ENCODE data around the gene NXN.
"Not testable (repeated sequence)": the region's sequence is repeated elsewhere in the genome, so short reads cannot be mapped to it uniquely, and the experiment has no call there.

NXN gene

DNA sequence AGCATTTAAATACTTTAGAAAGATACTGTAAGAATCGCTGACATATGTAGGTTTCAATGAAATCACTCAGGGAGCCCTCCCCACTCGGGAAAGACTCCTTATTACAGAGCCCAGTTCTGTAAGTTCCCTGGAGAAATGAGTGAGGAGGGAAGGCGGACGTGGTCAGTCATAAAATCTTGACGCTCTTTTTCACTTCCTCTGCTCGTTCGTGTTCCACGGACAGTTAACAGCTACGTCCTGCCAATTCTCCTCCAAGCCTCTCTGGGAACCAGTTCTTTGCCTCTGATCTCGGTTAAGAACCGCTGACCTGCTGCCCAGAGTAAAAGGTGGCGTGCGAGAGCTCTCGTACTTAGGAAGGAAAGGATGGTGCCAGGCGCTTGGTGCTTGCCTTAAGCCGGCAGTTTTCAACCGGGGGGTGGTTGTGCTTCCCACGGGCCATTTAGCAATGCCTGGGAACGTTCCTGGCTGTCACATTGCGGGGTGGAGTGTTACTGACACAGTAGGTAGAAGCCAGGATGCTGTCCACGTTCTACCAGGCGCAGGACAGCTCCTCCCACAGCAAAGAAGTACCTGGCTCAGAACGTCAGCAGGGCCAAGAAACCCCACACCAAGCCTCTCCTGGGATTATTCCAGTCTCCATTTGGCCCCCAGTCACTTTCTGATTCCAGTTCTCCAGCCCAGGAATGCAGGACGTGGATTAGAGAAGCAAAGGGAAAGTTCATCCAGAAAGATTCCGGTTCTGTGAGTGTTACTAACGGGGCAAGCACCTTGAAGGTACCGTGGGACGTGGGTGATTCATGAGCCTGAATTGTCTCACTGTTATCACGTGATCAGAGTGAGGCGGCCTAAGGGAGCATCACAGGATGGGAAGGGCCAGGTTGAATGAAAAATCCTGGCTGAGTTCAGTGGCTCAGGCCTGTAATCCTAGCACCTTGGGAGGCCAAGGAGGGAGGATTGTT is 109.7 kb downstream of the NXN start:
- peaks cover 11% of the 10 kb centered on the region for H3K36me3 ChIP-seq (ENCODE audit: insufficient read depth, low read length)
- H3K27me3 ChIP-seq (ENCODE audit: insufficient read depth, low read length) = no peaks in the 10 kb centered on the region
- no peak overlapping the region for H3K4me3 ChIP-seq (ENCODE audit: low read length)
- H3K9me3 ChIP-seq (ENCODE audit: low read length) = peaks cover 23% of the 10 kb centered on the region
- H3K4me1 ChIP-seq (ENCODE audit: insufficient read depth, low read length) = no peaks in the 10 kb centered on the region
- no peak overlapping the region for H2AFZ ChIP-seq (ENCODE audit: low read depth, low read length)

DNA sequence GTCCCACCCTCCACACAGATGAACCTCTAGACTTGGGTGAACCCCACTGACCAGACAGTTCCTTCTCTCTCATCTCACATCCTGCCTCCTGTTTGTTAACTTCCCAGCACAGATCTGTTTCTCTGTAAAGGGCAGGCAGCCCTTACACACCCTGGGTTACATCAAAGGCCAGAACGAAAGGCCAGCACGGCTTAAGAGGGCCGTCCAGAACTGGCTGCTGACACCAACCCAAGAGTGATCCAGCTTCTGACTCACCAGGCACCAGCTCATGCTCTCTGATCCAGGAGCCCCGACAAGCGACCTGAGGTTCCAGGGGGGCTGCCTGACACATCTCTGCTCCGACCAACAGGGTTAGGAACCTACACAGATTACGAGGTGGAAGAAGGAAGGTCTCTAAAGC is 110.5 kb downstream of the NXN start:
- Histone ChIP-seq H3K27me3 (ENCODE audit: insufficient read depth, low read length) (no peaks in the 10 kb centered on the region), H3K4me3 (ENCODE audit: low read length) (no peak overlapping the region), H3K4me1 (ENCODE audit: insufficient read depth, low read length) (no peaks in the 10 kb centered on the region), H2AFZ (ENCODE audit: low read depth, low read length) (no peak overlapping the region), H3K36me3 (ENCODE audit: insufficient read depth, low read length) (peaks cover 13% of the 10 kb centered on the region), H3K9me3 (ENCODE audit: low read length) (peaks cover 23% of the 10 kb centered on the region)

DNA sequence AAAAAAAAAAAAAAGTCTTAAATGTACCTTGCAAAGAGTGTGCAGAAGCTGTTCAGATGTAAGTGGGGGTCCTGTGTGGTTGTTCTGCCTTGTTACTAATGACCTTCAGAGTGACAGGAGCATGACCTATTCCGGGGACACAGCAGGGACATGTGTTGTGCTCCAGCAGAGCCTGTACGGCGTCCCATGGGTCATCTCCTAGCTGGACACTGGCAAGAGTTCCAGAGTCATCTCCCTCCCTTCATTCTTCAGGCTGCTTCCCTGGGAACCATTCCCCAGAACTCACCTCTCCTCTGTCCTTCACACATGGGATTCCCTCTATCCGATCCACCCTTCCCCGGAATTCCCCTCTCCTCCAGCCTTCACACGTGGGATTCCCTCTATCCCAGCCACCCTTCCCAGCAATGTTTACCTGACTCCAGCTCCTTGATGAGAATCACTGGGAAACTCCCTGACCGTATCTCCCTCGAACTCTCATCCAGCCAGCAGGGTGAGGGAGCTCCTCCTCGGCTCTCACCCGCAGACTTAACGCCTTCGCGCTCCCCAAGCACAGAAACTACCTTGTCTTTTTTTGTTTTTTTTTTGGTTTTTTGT is 111.6 kb downstream of the NXN start:
- no peaks in the 10 kb centered on the region for H3K4me1 ChIP-seq (ENCODE audit: insufficient read depth, low read length)
- no peaks in the 10 kb centered on the region for H3K27me3 ChIP-seq (ENCODE audit: insufficient read depth, low read length)
- no peak overlapping the region for H3K4me3 ChIP-seq (ENCODE audit: low read length)
- H2AFZ ChIP-seq (ENCODE audit: low read depth, low read length) = no peak overlapping the region
- H3K9me3 ChIP-seq (ENCODE audit: low read length) = peaks cover 25% of the 10 kb centered on the region
- peaks cover 19% of the 10 kb centered on the region for H3K36me3 ChIP-seq (ENCODE audit: insufficient read depth, low read length)

GRCh38 chr17:867238-867637 is 112.3 kb downstream of the NXN start:
- H2AFZ ChIP-seq (ENCODE audit: low read depth, low read length); H3K4me1 ChIP-seq (ENCODE audit: insufficient read depth, low read length); H3K27me3 ChIP-seq (ENCODE audit: insufficient read depth, low read length); H3K4me3 ChIP-seq (ENCODE audit: low read length): not testable (repeated sequence)
- Histone ChIP-seq H3K9me3 (ENCODE audit: low read length) (peaks cover 26% of the 10 kb centered on the region), H3K36me3 (ENCODE audit: insufficient read depth, low read length) (peaks cover 19% of the 10 kb centered on the region)

- H3K4me3 ChIP-seq (ENCODE audit: low read length) = no peak overlapping the region
Measured at GRCh38 chr17:866568-867103, 112.9 kb downstream of the NXN start.

GRCh38 chr17:864315-864714 is 115.3 kb downstream of the NXN start:
- Histone ChIP-seq H3K4me1 (ENCODE audit: insufficient read depth, low read length) (no peaks in the 10 kb centered on the region), H2AFZ (ENCODE audit: low read depth, low read length) (no peak overlapping the region), H3K27me3 (ENCODE audit: insufficient read depth, low read length) (no peaks in the 10 kb centered on the region), H3K4me3 (ENCODE audit: low read length) (no peak overlapping the region), H3K9me3 (ENCODE audit: low read length) (peaks cover 22% of the 10 kb centered on the region), H3K36me3 (ENCODE audit: insufficient read depth, low read length) (peaks cover 21% of the 10 kb centered on the region)

More at GRCh38 chr17:866568-867103, 112.9 kb downstream of the NXN start:
- H2AFZ ChIP-seq (ENCODE audit: low read depth, low read length) = no peak overlapping the region
- H3K27me3 ChIP-seq (ENCODE audit: insufficient read depth, low read length) = no peaks in the 10 kb centered on the region
- no peaks in the 10 kb centered on the region for H3K4me1 ChIP-seq (ENCODE audit: insufficient read depth, low read length)
- peaks cover 19% of the 10 kb centered on the region for H3K36me3 ChIP-seq (ENCODE audit: insufficient read depth, low read length)
- peaks cover 22% of the 10 kb centered on the region for H3K9me3 ChIP-seq (ENCODE audit: low read length)

DNA sequence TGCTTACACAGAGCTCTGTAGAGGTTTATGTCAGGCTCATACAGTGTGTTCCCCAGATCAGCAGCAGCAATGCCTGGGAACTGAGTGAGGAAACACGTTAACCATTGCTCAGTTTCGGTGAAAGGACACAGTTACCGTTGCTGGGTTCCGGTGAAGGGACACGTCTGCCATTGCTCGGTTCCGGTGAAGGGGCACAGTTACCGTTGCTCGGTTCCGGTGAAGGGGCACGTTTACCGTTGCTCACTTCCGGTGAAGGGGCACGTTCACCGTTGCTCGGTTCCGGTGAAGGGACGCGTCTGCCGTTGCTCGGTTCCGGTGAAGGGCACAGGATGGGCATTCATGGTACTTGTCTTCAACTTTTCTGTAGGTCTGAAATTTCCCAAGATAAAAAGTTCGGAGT is 115.7 kb downstream of the NXN start:
- H2AFZ ChIP-seq (ENCODE audit: low read depth, low read length) = no peak overlapping the region
- H3K36me3 ChIP-seq (ENCODE audit: insufficient read depth, low read length) = peaks cover 18% of the 10 kb centered on the region
- no peaks in the 10 kb centered on the region for H3K27me3 ChIP-seq (ENCODE audit: insufficient read depth, low read length)
- no peaks in the 10 kb centered on the region for H3K4me1 ChIP-seq (ENCODE audit: insufficient read depth, low read length)
- H3K9me3 ChIP-seq (ENCODE audit: low read length) = peaks cover 19% of the 10 kb centered on the region
- H3K4me3 ChIP-seq (ENCODE audit: low read length) = no peak overlapping the region

DNA sequence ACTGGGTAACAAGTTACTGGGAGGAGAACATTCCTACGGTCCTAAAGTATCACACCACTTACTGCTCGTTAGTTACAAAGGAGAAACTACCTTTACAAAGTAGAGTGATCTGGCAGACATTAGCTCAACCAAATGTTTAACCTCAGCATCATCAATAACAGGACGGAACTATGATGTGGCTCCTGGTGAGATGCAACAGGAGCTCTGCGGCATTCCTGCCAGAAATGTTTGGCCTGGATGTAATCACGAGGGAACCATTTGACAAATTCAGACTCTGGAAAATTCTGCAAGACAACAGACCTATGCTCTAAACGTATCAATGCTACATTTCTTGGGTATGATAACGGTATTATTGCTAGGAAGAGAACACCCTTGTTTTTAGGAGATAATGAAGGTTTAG is 117.0 kb downstream of the NXN start:
- no peak overlapping the region for H3K4me3 ChIP-seq (ENCODE audit: low read length)

DNA sequence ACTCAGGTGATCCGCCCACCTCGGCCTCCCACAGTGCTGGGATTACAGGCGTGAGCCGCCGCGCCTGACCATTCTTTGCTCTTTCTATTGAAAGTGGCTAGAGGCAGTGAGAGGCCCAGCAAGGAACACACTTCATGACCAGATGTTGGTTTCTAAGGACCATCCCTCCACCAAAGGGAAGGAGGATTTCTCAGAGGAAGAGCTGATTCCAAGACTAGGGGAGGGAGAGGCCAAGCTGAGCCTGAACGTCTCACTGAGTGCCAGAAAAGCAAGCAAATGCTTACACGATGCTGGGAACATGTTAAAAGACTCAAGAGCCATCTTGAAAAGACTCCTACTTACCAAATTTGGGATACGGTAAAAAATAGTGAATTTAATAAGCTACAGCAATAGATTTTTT is 118.2 kb downstream of the NXN start:
- Histone ChIP-seq H3K4me3 (ENCODE audit: low read length) (no peak overlapping the region), H3K27me3 (ENCODE audit: insufficient read depth, low read length) (no peaks in the 10 kb centered on the region), H3K4me1 (ENCODE audit: insufficient read depth, low read length) (no peaks in the 10 kb centered on the region), H3K36me3 (ENCODE audit: insufficient read depth, low read length) (peaks cover 11% of the 10 kb centered on the region), H3K9me3 (ENCODE audit: low read length) (peaks cover 12% of the 10 kb centered on the region), H2AFZ (ENCODE audit: low read depth, low read length) (no peak overlapping the region)

More for the DNA sequence above, 117.0 kb downstream of the NXN start:
- H2AFZ ChIP-seq (ENCODE audit: low read depth, low read length) = no peak overlapping the region
- peaks cover 15% of the 10 kb centered on the region for H3K9me3 ChIP-seq (ENCODE audit: low read length)
- no peaks in the 10 kb centered on the region for H3K27me3 ChIP-seq (ENCODE audit: insufficient read depth, low read length)
- peaks cover 14% of the 10 kb centered on the region for H3K36me3 ChIP-seq (ENCODE audit: insufficient read depth, low read length)
- no peaks in the 10 kb centered on the region for H3K4me1 ChIP-seq (ENCODE audit: insufficient read depth, low read length)

DNA sequence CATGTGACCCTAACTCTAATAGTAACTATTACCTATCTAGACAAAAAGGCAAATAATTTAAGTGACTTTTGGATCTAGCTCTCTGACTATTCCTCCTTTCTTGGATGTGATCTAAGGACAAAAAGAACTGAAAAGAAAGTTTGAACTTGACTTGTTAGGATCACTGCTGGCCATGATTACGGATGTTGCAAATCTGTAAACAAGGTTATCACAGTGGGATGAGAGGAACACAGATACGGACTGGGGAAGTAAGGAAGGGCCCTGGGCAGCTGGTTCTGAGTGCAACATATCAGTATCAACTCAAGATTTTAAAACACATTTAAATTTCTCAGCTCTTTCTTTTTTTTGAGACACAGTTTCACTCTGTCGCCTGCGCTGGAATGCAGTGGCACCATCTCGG is 118.8 kb downstream of the NXN start:
- peaks cover 12% of the 10 kb centered on the region for H3K9me3 ChIP-seq (ENCODE audit: low read length)
- no peak overlapping the region for H3K4me3 ChIP-seq (ENCODE audit: low read length)
- no peaks in the 10 kb centered on the region for H3K4me1 ChIP-seq (ENCODE audit: insufficient read depth, low read length)
- no peak overlapping the region for H2AFZ ChIP-seq (ENCODE audit: low read depth, low read length)
- H3K27me3 ChIP-seq (ENCODE audit: insufficient read depth, low read length) = no peaks in the 10 kb centered on the region
- H3K36me3 ChIP-seq (ENCODE audit: insufficient read depth, low read length) = peaks cover 11% of the 10 kb centered on the region

GRCh38 chr17:859824-860195 is 119.8 kb downstream of the NXN start:
- no peak overlapping the region for H2AFZ ChIP-seq (ENCODE audit: low read depth, low read length)
- no peak overlapping the region for H3K4me3 ChIP-seq (ENCODE audit: low read length)
- no peaks in the 10 kb centered on the region for H3K4me1 ChIP-seq (ENCODE audit: insufficient read depth, low read length)

GRCh38 chr17:859061-859823 is 120.3 kb downstream of the NXN start:
- Histone ChIP-seq H3K4me3 (ENCODE audit: low read length) (no peak overlapping the region), H3K4me1 (ENCODE audit: insufficient read depth, low read length) (no peaks in the 10 kb centered on the region), H2AFZ (ENCODE audit: low read depth, low read length) (no peak overlapping the region), H3K9me3 (ENCODE audit: low read length) (peaks cover 12% of the 10 kb centered on the region), H3K36me3 (ENCODE audit: insufficient read depth, low read length) (peaks cover 15% of the 10 kb centered on the region), H3K27me3 (ENCODE audit: insufficient read depth, low read length) (no peaks in the 10 kb centered on the region)

More at GRCh38 chr17:859824-860195, 119.8 kb downstream of the NXN start:
- Histone ChIP-seq H3K36me3 (ENCODE audit: insufficient read depth, low read length) (peaks cover 16% of the 10 kb centered on the region), H3K9me3 (ENCODE audit: low read length) (peaks cover 12% of the 10 kb centered on the region), H3K27me3 (ENCODE audit: insufficient read depth, low read length) (no peaks in the 10 kb centered on the region)

- H3K27me3 ChIP-seq (ENCODE audit: insufficient read depth, low read length) = no peaks in the 10 kb centered on the region
- H3K9me3 ChIP-seq (ENCODE audit: low read length) = peaks cover 3% of the 10 kb centered on the region
- H3K4me1 ChIP-seq (ENCODE audit: insufficient read depth, low read length) = peaks cover 11% of the 10 kb centered on the region
- no peak overlapping the region for H2AFZ ChIP-seq (ENCODE audit: low read depth, low read length)
- H3K36me3 ChIP-seq (ENCODE audit: insufficient read depth, low read length) = peaks cover 7% of the 10 kb centered on the region
- no peak overlapping the region for H3K4me3 ChIP-seq (ENCODE audit: low read length)
Measured at GRCh38 chr17:856149-856548, 123.4 kb downstream of the NXN start.
